ENCODE results near the gene PYGO2. TPM values are rescaled to one million over a fixed set of nuclear protein-coding genes. Genes with fewer than 3 reads are reported as not detected.
A peak's percentile ranks its signal among the peaks of the same experiment; 100 is the strongest.

PYGO2 gene
- total and polyA plus RNA-seq, 2 donors from 2014 or later: 26.9 to 32.8 TPM

GRCh38 chr1:154968731-154969130, 7.1 kb upstream of the PYGO2 start:
- DNase-seq: peak in 2 of 5 donors; percentile 56 to 70
- Histone ChIP-seq H3K4me3 (ENCODE audit: low read length in 3 of 3) (no peak overlapping the region), H3K9ac (ENCODE audit: low read length in 3 of 3) (peak overlapping the region in 1 of 3 donors; percentile 45), H3K27me3 (ENCODE audit: control insufficient read depth, insufficient read depth, low read length) (no peaks in the 10 kb centered on the region), H3K27ac (ENCODE audit: low read depth in 2 of 2, low read length in 2 of 2) (peak overlapping the region in 1 of 2 donors; percentile 44), H3K4me1 (ENCODE audit: control insufficient read depth in 2 of 3, insufficient read depth in 2 of 3, low read depth in 1 of 3, low read length in 3 of 3) (peaks cover 7 to 24% (median 23%) of the 10 kb centered on the region in 3 donors), H3K36me3 (ENCODE audit: control insufficient read depth in 2 of 3, insufficient read depth in 3 of 3, low read length in 3 of 3) (peaks cover 3 to 34% (median 27%) of the 10 kb centered on the region in 3 donors), H3K9me3 (ENCODE audit: control insufficient read depth in 2 of 3, insufficient read depth in 1 of 3, low read length in 3 of 3) (no peaks in the 10 kb centered on the region)
- no peak for FAIRE-seq
- intact Hi-C loops (cut with DNase I): no loop called here
- TF ChIP-seq CTCF (IDR thresholded peaks at IDR 0.05; ENCODE audit: borderline replicate concordance, extremely low read depth, insufficient read depth): no peak

GRCh38 chr1:154967331-154967950, 5.9 kb upstream of the PYGO2 start:
- Histone ChIP-seq H3K9ac (ENCODE audit: low read length in 3 of 3) (no peak overlapping the region), H3K27me3 (ENCODE audit: control insufficient read depth, insufficient read depth, low read length) (no peaks in the 10 kb centered on the region), H3K4me1 (ENCODE audit: control insufficient read depth in 2 of 3, insufficient read depth in 2 of 3, low read depth in 1 of 3, low read length in 3 of 3) (peaks cover 3 to 22% (median 17%) of the 10 kb centered on the region in 3 donors), H3K36me3 (ENCODE audit: control insufficient read depth in 2 of 3, insufficient read depth in 3 of 3, low read length in 3 of 3) (peaks cover 3 to 41% (median 32%) of the 10 kb centered on the region in 3 donors), H3K27ac (ENCODE audit: low read depth in 2 of 2, low read length in 2 of 2) (no peak overlapping the region), H3K4me3 (ENCODE audit: low read length in 3 of 3) (no peak overlapping the region), H3K9me3 (ENCODE audit: control insufficient read depth in 2 of 3, insufficient read depth in 1 of 3, low read length in 3 of 3) (no peaks in the 10 kb centered on the region)
- intact Hi-C loops (cut with DNase I): no loop called here
- no peak for TF ChIP-seq CTCF (IDR thresholded peaks at IDR 0.05; ENCODE audit: borderline replicate concordance, extremely low read depth, insufficient read depth)
- no peak for FAIRE-seq
- DNase-seq: peak in 1 of 5 donors; percentile 54

GRCh38 chr1:154966111-154966510, 4.5 kb upstream of the PYGO2 start:
- H3K9ac ChIP-seq (ENCODE audit: low read length in 3 of 3): no peak overlapping the region
- H3K27ac ChIP-seq (ENCODE audit: low read depth in 2 of 2, low read length in 2 of 2): no peak overlapping the region
- peaks cover under 1 to 13% (median 8%) of the 10 kb centered on the region in 3 donors for H3K4me1 ChIP-seq (ENCODE audit: control insufficient read depth in 2 of 3, insufficient read depth in 2 of 3, low read depth in 1 of 3, low read length in 3 of 3)
- intact Hi-C loops (cut with DNase I): no loop called here
- H3K27me3 ChIP-seq (ENCODE audit: control insufficient read depth, insufficient read depth, low read length): no peaks in the 10 kb centered on the region
- no peaks in the 10 kb centered on the region for H3K9me3 ChIP-seq (ENCODE audit: control insufficient read depth in 2 of 3, insufficient read depth in 1 of 3, low read length in 3 of 3)
- DNase-seq (peak in 1 of 5 donors; percentile 59), FAIRE-seq (no peak)
- no peak overlapping the region for H3K4me3 ChIP-seq (ENCODE audit: low read length in 3 of 3)
- TF ChIP-seq CTCF (IDR thresholded peaks at IDR 0.05; ENCODE audit: borderline replicate concordance, extremely low read depth, insufficient read depth): no peak
- H3K36me3 ChIP-seq (ENCODE audit: control insufficient read depth in 2 of 3, insufficient read depth in 3 of 3, low read length in 3 of 3): peaks cover 3 to 41% (median 32%) of the 10 kb centered on the region in 3 donors

All from kidney (tissue), 14 donors.